ENCODE results near the gene SLC17A5.
"Not testable (repeated sequence)": the region's sequence is repeated elsewhere in the genome, so short reads cannot be mapped to it uniquely, and the experiment has no call there.

Gene SLC17A5

DNA sequence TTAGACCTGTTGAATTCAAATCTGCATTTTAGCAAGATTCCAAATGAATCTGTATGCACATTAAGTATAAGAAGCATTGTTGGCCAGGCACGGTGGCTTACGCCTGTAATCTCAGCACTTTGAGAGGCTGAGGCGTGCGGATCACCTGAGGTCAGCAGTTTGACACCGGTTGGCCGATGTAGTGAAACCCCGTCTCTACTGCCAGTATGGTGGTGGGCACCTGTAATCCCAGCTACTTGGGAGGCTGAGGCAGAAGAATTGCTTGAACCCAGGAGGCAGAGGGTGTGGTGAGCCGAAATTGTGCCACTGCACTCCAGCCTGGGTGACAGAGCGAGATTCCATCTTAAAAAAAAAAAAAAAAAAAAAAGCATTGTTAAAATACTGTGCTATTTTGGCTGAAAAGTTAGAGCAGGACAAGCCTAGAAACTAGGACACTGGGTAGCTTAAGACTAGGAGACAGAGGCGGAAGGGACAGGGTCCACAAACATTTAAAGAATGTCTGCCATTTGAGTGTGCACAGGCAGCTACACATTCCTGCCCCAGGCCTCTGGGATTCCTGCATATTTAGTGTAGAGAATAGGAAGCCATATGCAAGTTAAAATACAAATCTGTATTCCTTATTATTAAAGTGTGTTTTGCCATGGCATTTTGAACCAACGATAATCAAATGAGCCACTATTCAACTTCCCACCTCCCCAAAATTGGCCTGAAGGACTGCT, 87.9 kb downstream of the SLC17A5 start:
- DNase-seq (ENCODE audit: low read depth): no peak
- no peak overlapping the region for H3K4me3 ChIP-seq (ENCODE audit: control insufficient read depth, low read depth, low read length)
- no peak for TF ChIP-seq CTCF (conservative IDR thresholded peaks at IDR 0.05; ENCODE audit: control insufficient read depth, insufficient read depth, low read depth, low read length)

DNA sequence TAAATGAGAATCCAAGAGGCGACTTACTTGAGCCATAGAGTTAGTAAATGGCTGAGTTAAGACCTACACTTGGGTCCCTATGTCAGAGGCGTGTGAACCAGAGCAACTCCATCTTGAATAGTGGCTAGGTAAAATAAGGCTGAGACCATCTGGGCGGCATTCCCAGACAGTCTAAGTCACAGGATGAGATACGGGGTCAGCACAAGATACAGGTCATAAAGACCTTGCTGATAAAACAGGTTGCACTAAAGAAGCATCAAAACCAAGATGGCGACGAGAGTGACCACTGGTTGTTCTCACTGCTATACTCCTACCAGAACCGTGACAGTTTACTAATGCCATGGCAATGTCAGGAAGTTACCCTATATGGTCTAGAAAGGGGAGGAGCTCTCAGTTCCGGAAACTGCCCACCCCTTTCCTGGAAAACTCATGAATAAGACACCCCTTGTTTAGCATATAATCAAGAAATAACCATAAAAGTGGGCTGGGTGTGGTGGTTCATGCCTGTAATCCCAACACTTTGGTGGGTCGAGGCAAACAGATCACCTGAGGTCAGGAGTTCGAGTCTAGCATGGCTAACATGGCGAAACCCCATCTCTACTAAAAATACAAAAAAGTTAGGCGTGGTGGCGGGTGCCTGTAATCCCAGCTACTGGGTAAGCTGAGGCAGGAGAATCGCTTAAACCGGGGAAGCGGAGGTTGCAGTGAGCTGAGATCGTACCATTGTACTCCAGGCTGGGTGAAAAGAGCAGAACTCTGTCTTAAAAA, 89.0 kb downstream of the SLC17A5 start:
- no peak for TF ChIP-seq CTCF (conservative IDR thresholded peaks at IDR 0.05; ENCODE audit: control insufficient read depth, insufficient read depth, low read depth, low read length)
- no peak overlapping the region for H3K4me3 ChIP-seq (ENCODE audit: control insufficient read depth, low read depth, low read length)
- DNase-seq (ENCODE audit: low read depth): no peak

GRCh38 chr6:73562558-73562957, 91.2 kb downstream of the SLC17A5 start:
- H3K4me3 ChIP-seq (ENCODE audit: control insufficient read depth, low read depth, low read length): no peak overlapping the region
- no peak for DNase-seq (ENCODE audit: low read depth)
- TF ChIP-seq CTCF (conservative IDR thresholded peaks at IDR 0.05; ENCODE audit: control insufficient read depth, insufficient read depth, low read depth, low read length): no peak

DNA sequence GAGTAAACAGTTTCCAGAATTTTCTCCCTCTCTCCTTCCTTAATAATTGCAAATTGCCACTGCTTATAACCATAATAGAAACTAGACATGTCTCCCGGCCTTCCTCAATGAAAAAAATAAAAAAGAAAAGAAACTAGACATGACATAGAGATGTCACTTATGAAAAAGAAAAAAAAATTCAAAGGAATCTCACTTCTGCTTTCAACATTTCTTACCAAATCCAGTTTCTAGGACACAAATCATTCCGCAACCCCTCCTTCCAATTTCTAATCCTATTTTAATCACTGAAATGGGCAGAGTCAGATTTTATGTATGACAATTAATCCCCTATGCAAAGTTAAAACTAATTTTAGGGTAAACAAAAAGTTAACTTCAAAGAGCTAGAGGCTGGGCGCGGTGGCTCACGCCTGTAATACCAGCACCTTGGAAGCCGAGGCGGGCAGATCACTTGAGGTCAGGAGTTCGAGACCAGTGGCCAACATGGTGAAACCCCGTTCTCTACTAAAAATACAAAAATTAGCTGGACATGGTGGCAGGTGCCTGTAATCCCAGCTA, 92.9 kb downstream of the SLC17A5 start:
- TF ChIP-seq CTCF (conservative IDR thresholded peaks at IDR 0.05; ENCODE audit: control insufficient read depth, insufficient read depth, low read depth, low read length): no peak
- no peak for DNase-seq (ENCODE audit: low read depth)
- no peak overlapping the region for H3K4me3 ChIP-seq (ENCODE audit: control insufficient read depth, low read depth, low read length)

DNA sequence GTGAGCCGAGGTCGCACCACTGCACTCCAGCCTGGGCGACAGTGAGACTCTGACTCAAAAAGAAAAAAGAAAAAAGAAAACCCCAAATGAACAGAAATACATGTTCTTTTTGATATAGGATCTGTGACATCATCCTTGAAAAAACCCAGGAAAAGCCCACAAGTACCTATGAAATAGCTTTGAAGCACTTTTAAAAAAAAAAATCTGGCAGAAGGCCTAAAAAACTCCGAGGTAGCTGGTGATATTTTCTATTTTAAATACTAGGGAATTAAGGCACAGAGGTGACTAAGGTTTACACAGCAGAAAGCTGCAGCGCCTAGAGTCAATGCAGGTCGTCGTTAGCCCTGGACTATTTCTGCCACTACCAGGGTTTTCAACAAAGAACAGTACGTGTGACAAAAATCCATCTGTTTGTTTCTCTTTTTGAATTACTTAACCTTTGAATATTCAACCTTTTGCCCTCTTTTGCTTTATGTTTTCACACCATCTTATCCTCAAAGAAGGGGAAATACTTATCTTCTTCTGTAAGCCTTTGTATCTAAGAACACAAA, 93.5 kb downstream of the SLC17A5 start:
- TF ChIP-seq CTCF (conservative IDR thresholded peaks at IDR 0.05; ENCODE audit: control insufficient read depth, insufficient read depth, low read depth, low read length): no peak
- H3K4me3 ChIP-seq (ENCODE audit: control insufficient read depth, low read depth, low read length): no peak overlapping the region
- DNase-seq (ENCODE audit: low read depth): no peak

DNA sequence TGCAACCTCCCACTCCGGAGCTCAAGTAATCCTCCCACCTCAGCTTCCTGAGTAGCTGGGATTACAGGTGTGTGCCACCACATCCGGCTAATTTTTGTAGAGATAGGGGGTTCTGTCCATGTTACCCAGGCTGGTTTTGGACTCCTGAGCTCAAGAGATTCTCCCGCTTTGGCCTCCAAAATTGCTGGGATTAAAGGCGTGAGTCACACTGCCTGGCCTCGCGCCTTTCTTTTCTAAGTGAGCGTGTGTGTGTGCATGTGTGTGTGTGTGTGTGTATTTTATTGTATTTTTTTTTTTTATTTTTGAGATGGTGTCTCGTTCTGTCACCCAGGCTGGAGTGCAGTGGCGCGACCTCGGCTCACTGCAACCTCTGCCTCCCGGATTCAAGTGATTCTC, 94.4 kb downstream of the SLC17A5 start:
- DNase-seq (ENCODE audit: low read depth): not testable (repeated sequence)

More for the DNA sequence above, 94.4 kb downstream of the SLC17A5 start:
- not testable (repeated sequence) for H3K4me3 ChIP-seq (ENCODE audit: control insufficient read depth, low read depth, low read length)

Measured in fibroblast of mammary gland (primary cell).